Superior temporal gyrus (tissue), 1 donor: ENCODE data around the gene HIPK2.
"Not testable (repeated sequence)": the region's sequence is repeated elsewhere in the genome, so short reads cannot be mapped to it uniquely, and the experiment has no call there.

Experiments used
- DNase-seq: peaks from one replicate; pipeline ENCODE4 v3.0.0-alpha.2; 2016; ENCODE audit errors: extremely low spot score

The HIPK2 gene

DNA sequence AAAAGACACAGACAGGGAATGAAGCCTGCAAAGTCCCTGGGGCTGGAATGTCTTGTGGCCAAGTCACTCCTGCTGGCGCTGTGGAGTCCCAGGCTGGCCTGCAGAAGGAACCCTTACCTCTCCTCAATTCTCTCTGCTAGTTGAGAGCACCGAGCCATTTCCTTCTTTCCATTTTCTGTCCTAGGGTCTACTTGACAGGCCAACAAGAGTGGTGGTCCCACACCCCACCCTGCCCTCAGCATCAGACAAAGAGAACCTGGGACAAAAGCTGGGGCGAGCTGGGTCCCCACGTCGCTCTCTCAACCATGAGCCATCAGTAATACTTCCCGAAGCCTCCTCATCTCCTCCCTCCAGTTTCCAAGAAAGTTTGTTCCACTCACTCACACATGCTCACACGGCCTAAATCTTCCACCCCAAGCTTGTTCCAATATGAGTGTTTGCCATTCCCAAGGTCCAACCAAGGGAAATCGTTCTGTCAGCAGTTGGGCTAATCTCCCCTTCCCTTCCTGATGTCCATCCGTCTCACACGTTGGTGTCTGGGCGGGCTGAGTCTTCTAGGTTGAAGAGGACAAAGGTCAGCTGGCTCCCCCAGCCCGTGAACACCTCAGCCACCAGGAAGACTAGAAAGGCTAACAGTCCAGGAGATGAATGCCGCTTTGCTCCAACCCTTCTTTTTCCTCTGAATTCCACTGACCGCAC, 210.0 kb downstream of the HIPK2 start:
- no peak for DNase-seq

DNA sequence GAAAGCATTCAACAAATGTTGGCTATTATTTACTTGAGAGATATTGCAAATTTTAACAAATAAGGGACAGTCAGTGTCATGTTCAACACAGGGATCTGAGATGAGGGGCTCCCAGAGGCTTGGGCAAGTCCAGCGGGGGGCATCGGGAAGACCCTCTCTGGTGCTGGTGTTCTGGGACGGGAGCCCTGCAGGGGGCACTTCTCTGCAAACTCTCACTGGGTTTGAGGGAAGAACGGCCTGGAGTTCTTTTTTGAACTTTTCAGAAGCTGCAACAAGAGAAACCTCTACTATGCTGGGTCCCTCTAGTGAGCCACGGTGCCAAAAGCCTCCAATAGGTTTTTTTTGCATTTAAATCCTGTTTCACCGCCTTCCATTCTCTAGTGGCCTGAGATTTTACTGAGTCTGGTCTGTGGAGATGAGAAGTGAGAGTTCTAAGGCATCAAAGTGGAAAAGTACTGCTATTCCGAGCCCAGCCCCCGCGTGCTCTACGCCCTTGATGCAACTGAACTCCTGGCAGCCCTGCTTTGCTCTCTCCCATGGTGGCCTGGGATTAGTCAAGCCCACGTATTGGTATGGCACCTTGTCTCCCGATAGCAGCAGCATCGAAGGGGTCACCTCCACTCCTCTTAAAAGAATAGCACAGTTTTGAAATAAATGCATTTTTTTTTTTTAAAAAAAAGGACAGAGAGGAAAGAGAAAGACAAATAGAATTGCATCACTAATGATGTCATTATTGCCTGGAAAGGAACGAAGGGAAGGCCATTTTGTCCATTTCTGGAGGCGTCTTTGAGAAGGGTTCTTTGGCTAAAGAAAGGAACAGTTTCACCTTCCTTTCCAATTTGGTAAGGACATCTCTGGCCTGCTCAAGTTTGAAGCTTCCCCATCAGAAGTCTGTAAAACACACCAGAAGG, 210.8 kb downstream of the HIPK2 start:
- no peak for DNase-seq

GRCh38 chr7:139566075-139566474, 211.7 kb downstream of the HIPK2 start:
- DNase-seq: no peak

DNA sequence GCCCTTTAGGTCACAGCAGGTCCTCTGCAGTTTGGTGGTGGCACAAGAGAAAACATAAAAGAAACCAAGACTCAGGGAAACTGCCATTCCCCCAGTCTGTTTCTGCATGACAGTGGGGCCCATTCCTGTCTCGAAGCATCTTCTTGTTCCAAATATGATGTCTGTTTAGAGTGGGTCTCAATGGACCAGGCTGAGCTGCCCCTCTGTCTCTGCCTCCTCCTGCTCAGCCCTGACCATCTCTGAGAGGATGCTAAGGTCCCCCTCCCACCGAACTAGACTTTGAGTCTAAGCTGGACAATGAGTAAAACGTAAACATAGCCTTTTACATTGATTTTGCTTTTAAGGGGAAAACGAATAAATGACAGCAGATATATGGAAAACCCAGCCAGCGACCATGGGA, 213.9 kb downstream of the HIPK2 start:
- no peak for DNase-seq

- DNase-seq: no peak
These were observed 214.7 kb downstream of the HIPK2 start for GRCh38 chr7:139562961-139563565.

DNA sequence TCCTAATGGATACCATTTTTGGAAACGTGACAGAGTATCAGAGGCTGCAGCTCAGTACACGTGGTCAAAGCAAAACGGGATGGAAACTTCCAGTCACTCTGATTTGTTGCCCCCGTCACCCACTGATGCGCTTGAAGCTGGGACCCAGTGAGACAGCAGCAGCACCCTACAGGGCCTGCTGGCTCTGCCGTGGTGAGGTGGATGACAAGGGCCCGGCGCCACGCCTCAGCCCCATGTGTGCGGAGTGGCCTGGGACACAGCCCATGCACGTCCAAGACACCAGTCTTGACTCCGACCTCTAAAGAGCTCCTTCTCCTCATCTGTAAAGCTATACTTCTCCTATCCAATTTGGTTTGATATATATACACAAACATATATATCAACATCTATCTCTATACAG, 215.3 kb downstream of the HIPK2 start:
- no peak for DNase-seq

DNA sequence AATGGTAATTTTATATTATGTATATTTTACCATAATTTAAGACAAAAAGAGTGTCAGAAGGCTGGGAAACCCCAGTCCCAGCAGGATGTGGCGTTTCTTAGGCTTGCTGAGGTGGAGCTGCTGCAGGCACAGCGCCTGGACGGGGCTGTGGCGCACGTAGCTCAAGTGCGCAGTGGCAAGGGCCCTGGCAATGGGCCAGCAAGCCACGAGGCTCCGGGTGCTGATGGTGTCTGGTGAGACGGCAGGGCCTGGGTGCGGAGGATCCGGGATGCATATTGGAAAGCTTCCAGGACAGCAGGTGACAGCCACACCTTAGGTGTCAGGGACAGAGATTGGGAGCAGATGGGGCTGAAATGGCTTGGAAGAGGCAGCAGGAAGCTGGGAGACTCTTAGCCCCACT, 217.1 kb downstream of the HIPK2 start:
- DNase-seq: no peak

DNA sequence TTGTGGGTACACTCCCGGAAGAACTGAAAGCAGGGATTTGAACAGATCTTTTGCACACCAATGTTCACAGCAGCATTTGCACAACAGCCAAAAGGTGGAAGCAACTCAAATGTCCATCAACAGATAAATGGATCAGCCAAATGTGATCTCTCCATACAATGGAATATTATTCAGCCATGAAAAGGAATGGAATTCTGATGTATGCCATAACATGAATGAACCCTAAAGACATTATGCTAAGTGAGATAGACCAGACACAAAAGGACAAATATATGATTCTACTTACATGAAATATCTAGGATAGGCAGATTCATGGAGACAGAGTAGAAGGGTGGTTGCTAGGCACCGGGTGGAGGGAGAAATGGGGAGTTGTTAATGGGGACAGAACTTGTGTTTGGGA, 217.6 kb downstream of the HIPK2 start:
- no peak for DNase-seq

DNA sequence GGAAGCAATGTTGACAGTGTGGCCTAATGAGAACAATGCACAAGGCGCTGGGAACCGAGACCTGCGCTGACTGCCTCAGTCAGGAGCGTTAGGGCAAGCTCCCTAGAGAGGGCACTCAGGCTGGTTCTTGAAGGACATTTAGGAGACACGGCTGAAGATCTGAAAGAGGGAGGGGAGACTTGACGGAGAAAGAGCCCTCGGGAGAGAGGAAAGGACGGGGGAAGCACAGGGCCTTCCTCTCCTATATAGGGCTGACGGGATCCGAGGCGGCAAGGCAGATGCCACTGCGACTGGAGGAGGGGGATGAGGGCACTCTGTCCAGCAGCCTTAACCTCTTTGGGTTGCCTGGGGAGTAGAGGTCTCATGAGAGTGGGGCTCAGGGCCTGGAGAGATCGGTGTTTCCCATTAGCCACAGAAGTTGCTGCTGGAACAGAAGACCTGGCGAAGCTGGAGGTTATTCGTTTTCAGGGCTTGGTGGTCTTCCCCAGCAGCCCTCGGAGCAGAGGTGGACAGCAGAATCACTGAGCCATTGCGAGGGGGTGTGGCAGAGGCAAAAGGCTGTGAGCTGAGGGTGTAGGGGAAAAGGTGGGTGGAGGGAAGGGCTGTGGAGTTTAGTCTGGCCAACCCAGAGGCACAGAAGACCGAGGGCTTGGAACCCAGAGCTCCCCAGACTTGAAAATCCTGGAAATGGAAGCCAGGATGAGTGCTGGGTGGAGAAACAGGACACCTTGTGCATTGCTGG, 218.3 kb downstream of the HIPK2 start:
- DNase-seq: no peak

- no peak for DNase-seq
These were observed 219.8 kb downstream of the HIPK2 start for GRCh38 chr7:139557857-139558581.

DNA sequence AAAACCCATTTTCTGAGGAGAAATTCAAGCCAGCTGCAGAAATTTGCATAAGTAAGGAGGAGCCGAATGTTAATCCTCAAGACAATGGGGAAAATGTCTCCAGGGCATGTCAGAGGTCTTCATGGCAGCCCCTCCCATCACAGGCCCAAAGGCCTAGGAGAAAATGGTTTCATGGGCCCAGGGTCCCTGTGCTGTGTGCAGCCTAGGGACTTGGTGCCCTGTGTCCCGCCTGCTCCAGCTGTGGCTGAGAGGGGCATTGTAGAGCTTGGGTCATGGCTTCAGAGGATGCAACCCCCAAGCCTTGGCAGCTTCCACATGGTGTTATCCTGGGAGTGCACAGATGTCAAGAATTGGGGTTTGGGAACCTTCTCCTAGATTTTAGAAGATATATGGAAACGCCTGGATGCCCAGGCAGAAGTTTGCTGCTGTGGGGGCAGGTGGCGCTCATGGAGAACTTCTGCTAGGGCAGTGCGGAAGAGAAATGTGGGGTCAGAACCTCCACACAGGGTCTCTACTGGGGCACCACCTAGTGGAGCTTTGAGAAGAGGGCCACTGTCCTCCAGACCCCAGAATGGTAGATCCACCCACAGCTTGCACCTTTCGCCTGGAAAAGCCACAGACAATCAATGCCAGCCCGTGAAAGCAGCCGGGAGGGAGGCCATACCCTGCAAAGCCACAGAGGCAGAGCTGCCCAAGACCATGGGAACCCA, 223.7 kb downstream of the HIPK2 start:
- DNase-seq: not testable (repeated sequence)

DNA sequence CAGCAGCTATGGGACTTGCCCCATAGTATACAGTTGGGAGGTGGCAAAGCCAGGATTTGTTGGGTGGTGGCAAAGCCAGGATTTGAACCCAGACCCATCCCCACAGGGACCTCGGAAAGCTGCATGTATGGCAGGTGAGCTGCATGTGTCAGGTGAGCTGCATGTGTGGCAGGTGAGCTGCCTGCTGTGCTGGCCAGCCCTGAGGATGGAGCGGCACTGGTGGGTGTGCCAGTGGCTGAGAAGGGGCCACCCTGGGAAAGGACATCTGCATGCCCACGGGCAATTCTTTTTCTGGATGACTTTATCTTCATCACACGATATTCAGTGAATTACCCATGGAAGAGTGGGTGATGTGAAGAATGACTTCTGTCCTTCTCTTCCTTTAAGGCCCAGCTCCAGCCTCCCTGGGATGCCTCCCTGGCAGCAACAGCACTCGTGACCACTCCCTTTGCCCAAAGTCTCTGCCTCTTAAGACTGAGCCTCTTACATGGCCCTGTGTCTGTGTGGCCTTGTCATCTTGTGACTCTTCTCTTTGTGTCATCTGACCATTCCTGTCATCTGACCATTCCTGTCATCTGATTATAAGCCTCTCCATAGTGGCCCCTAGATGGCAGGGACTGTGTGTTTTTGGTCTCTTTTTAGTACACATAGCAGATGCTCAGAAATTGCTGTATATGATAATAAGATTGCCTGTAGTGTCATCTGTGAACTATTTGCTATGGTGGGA, 229.3 kb downstream of the HIPK2 start:
- DNase-seq: no peak

DNA sequence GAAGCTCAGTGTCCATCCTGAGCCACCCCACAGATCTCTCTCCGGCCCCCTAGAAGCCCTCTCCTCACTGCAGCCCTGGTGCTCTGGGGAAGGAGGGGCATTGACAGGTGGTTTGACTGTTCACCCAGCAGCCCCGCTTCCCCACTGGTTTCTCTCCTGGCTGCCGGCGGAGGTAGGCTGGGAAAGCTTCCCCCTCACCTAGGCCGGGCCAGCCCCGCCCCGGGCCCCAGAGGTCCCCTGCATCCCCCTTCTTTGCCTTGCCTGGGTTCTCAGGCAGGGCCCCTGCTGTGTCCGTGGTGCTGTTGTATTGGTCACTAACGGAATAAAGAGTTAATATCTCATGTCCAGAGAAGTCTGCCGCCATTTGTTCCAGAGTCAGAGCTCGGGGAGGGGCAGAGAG, 233.2 kb downstream of the HIPK2 start:
- DNase-seq: no peak

DNA sequence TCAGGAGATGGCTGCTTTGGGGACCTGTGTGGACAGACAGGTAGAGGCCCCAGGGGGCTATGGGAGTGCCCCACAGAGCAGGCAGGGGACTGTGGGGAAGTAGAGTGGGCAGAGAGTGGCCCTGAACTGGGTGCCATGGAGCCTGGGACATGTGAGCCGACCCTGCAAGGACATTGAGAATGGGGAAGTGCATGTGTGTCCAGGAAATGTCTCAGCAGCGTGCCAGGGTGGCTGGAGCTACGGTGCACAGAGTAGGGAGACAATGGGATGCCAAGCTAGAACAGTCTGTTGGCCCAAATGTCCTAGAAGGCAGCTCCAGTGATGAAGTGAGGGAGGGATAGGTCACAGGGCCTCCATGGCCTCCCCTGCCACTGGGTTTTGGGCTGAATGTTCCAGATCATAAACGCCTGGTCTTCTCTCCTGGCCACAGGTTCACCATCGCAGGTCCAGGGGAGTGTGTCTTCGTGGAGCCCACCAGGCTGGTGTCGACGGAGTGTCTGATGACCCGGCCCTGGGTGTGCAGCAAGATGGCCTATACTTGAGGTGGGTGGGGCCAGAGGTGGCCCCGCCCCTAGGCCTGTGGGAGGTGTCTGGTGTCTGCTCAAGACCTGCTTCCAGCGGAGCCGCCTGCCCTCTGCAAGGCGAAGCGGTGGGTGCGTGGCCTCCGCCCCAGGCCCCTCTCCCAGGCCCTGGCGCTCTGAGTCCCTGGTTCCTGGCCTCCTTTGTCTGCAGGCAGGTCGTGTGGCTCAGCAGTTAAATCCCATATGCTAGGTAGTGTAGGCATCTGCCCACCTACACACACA, 233.8 kb downstream of the HIPK2 start:
- DNase-seq: no peak

DNA sequence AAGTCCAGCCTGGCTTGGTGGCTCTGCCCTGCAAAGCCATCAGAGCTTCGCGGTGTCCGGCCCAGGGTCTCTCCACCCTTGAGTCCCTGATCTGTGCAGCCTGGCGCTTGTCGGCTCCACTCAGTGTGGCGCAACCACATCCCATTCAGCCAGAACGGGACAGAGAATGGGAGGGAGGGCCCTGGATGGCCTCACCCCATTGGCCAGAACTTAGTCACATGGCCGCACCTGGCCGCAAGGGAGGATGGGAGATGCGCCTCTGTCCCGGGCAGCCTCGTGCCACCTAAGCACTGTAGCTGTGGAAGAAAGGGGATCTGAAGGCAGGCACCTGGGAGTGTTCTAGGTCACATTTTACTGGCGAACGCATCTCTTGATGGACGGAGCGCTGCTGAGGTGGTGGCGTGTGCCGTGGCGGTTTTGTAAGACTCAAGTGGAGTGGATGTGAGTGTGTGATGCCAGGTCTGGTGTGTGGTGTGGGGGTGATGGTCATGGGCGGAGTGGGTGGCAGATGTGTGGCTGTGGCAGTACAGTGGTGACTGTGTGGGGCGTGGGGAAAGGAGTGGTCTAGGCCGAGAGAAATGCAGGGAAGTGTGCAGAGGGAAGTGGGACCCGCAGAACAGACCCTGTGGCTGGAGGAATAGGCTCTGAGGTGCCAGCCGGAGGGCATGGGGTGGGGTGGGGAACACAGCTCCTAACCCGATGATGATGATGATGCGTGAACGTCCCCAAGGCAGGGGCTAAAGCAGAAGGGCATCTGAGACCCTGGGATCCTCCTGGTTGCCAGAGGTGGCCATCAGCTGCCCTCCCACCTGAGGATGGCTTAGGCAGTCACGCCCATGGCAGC, 235.3 kb downstream of the HIPK2 start:
- no peak for DNase-seq

DNA sequence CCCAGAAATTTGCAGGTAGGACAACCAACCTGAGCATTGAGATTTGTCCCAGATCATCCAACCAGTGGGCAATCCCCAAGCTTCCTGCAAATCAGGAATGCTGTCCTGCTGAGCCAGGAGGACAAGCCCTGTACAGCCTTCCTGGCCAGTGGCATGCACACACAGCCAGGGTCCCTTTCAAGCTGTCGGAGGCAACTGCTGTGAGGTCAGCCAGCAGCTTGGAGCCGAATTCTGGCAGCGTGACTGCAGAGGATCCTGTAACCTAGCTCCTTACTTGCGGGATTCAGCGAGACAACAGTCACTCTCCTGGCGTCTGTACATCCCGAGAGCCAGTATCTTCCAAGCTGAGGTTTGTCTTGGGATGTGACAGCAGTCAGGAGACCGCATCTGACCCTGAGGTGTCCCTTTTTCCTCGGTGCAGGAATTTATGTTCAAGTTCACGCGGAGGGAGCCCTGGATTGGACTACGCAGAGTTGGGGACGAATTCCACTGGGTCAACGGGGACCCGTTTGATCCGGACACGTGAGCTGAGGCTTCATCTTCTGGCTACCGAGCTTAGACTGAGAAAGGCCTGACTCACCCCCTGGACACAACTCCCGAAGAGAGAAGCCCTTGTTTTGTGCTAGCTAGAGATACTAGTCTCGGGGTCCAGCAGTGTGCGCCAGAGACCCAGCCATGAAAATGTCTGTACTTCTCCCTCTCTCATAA, 236.0 kb downstream of the HIPK2 start:
- DNase-seq: no peak

GRCh38 chr7:139540203-139540602, 237.6 kb downstream of the HIPK2 start:
- DNase-seq: no peak
